Kidney glomerular epithelial cell (primary cell): Measurements from ENCODE around the gene FSTL4.

Source experiments
- DNase-seq: peaks from one replicate; lab custom pipeline; 2025; lab: John Stamatoyannopoulos, UW

The FSTL4 gene

GRCh38 chr5:133291524-133291923 is 320.8 kb downstream of the FSTL4 start:
- no peak for DNase-seq

GRCh38 chr5:133290669-133291240 is 321.6 kb downstream of the FSTL4 start:
- DNase-seq: no peak

GRCh38 chr5:133289686-133290367 is 322.5 kb downstream of the FSTL4 start:
- DNase-seq: no peak

- peak; percentile 9 for DNase-seq
Observed at GRCh38 chr5:133287500-133287899, 324.8 kb downstream of the FSTL4 start.

GRCh38 chr5:133286483-133286882 is 325.9 kb downstream of the FSTL4 start:
- no peak for DNase-seq

- peak; percentile 7 for DNase-seq
Observed at GRCh38 chr5:133285583-133286021, 326.7 kb downstream of the FSTL4 start.

GRCh38 chr5:133284306-133284705 is 328.0 kb downstream of the FSTL4 start:
- DNase-seq: no peak

- DNase-seq: no peak
Observed at GRCh38 chr5:133278317-133278716, 334.0 kb downstream of the FSTL4 start.

- no peak for DNase-seq
Observed at GRCh38 chr5:133277744-133278143, 334.6 kb downstream of the FSTL4 start.

- no peak for DNase-seq
Observed at GRCh38 chr5:133276171-133276570, 336.2 kb downstream of the FSTL4 start.

- no peak for DNase-seq
Observed at GRCh38 chr5:133275631-133276030, 336.7 kb downstream of the FSTL4 start.

- DNase-seq: no peak
Observed at GRCh38 chr5:133274597-133274935, 337.8 kb downstream of the FSTL4 start.

GRCh38 chr5:133273661-133274596 is 338.4 kb downstream of the FSTL4 start:
- no peak for DNase-seq

- DNase-seq: no peak
Observed at GRCh38 chr5:133272345-133272744, 340.0 kb downstream of the FSTL4 start.

- DNase-seq: no peak
Observed at GRCh38 chr5:133271606-133272005, 340.7 kb downstream of the FSTL4 start.

- DNase-seq: no peak
Observed at GRCh38 chr5:133269691-133270090, 342.6 kb downstream of the FSTL4 start.

- DNase-seq: no peak
Observed at GRCh38 chr5:133267601-133268000, 344.7 kb downstream of the FSTL4 start.

- DNase-seq: no peak
Observed at GRCh38 chr5:133266966-133267365, 345.4 kb downstream of the FSTL4 start.

GRCh38 chr5:133266527-133266878 is 345.8 kb downstream of the FSTL4 start:
- DNase-seq: no peak

- no peak for DNase-seq
Observed at GRCh38 chr5:133265720-133266526, 346.4 kb downstream of the FSTL4 start.

GRCh38 chr5:133265257-133265656 is 347.1 kb downstream of the FSTL4 start:
- no peak for DNase-seq

GRCh38 chr5:133262690-133263089 is 349.7 kb downstream of the FSTL4 start:
- no peak for DNase-seq
